NCI-H446 (cell line): Measurements from ENCODE around the gene POLE.

Experiments used
- DNase-seq, 2 experiments: peaks; one replicate each; lab custom pipeline; 2025; lab: John Stamatoyannopoulos, UW

The POLE gene

GRCh38 chr12:132631666-132632065 lies 55.5 kb downstream of the POLE start:
- DNase-seq: no peak

- DNase-seq: no peak
Observed at GRCh38 chr12:132630672-132631071, 56.5 kb downstream of the POLE start.

GRCh38 chr12:132629330-132629729 lies 57.8 kb downstream of the POLE start:
- DNase-seq: no peak

- no peak for DNase-seq
Observed at GRCh38 chr12:132625731-132626430, 61.3 kb downstream of the POLE start.

GRCh38 chr12:132624910-132625630 lies 62.1 kb downstream of the POLE start:
- DNase-seq: no peak

GRCh38 chr12:132624186-132624855 lies 62.8 kb downstream of the POLE start:
- DNase-seq: no peak

- DNase-seq: no peak
Observed at GRCh38 chr12:132623072-132623869, 63.9 kb downstream of the POLE start.

GRCh38 chr12:132622437-132623071 lies 64.6 kb downstream of the POLE start:
- no peak for DNase-seq

GRCh38 chr12:132621657-132622435 lies 65.3 kb downstream of the POLE start:
- no peak for DNase-seq

- DNase-seq: no peak
Observed at GRCh38 chr12:132620899-132621656, 66.1 kb downstream of the POLE start.

- no peak for DNase-seq
Observed at GRCh38 chr12:132620113-132620898, 66.8 kb downstream of the POLE start.

- DNase-seq: no peak
Observed at GRCh38 chr12:132619386-132620112, 67.6 kb downstream of the POLE start.

- DNase-seq: no peak
Observed at GRCh38 chr12:132619071-132619385, 68.1 kb downstream of the POLE start.

GRCh38 chr12:132618683-132619043 lies 68.5 kb downstream of the POLE start, which contains the start of gene P2RX2:
P2RX2 (plus strand) TSS chr12:132618776; CDS start chr12:132618817, 41 bp downstream.
- DNase-seq: no peak

- DNase-seq: no peak
Observed at GRCh38 chr12:132617822-132618682, 69.1 kb downstream of the POLE start.

- no peak for DNase-seq
Observed at GRCh38 chr12:132617135-132617701, 69.9 kb downstream of the POLE start.

- DNase-seq: no peak
Observed at GRCh38 chr12:132615579-132616038, 71.5 kb downstream of the POLE start.
